NCI-H2107 (cell line): Measurements from ENCODE around the gene SHC4.
"Not testable (repeated sequence)": the region's sequence is repeated elsewhere in the genome, so short reads cannot be mapped to it uniquely, and the experiment has no call there.

Experiments used
- DNase-seq: peaks from one replicate; lab custom pipeline; 2025; lab: John Stamatoyannopoulos, UW

SHC4 gene

DNA sequence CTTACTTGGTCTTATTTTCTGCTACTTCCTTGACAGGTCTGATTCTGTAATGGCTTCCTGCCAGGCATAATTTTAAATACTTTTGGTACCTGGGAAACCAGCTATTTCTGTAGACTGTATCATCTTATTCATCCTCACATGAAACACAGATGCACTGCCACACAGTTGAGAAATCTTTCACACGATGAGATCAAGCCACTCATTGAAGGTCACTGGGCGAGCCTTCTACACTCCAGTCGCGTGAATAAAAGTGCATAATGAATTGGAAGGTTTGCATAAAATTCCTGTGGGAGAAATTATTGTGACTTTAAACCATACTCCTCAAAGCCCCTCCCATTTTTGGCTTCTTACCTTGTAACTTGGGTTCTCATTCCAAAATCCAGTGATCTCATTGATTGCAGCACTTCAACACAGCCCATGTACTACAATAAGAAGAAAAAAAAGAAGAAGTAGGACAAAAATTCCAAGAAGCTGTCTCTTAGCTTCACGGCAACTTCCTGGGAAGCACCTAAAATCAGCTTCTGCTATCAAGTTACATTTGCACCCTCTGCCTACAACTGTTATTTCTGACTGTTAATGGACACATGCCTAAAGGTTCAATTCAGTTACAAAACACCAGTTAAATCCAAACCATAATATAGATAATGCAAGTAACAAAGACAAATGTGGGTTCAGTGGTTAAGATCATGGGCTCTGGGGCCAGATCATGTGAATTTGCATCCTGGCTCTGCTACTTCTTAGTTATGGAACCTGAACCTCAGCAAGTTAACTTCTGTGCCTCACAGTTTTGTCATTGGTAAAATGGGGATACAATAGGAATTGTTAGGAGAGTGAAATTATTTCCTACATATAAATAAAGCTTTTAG, 39.0 kb downstream of the SHC4 start:
- DNase-seq: no peak

DNA sequence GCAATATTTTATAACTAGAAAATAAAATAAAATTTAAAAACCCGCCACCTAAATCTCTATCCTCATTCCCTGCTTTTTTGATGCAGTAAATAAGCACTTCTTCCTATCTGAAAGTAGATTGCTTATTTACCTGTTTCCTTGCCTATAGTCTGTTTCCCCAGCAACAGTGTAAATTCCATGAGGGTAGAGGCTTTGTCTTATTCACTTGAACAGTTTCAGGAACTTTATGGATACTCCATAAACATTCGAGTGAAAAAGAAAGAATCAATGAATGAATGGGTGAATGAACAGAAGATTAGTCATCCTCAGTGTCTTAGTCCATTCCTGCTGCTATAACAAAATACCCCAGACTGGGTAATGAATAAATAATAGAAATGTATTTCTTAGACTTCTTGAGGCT, 41.7 kb downstream of the SHC4 start:
- DNase-seq: no peak

DNA sequence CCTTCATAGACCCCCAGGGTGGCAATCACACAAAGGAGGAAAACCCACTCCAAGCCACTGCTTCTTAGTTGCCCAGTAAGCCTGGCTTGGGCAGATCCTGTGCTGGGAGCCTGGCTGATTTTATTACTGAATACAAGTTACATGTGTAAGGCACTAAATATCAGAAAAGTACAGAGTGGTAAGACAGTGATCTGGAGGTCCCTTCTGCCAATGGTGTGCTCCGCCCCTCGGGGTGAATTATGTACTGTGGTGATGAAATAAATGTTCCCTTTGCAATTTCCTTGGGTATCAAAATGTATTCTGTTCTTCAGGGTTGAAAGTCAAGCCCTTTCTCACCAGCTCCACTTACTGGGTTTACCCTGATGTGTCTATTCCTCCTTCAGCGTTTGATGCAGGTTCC, 47.0 kb downstream of the SHC4 start:
- DNase-seq: no peak

DNA sequence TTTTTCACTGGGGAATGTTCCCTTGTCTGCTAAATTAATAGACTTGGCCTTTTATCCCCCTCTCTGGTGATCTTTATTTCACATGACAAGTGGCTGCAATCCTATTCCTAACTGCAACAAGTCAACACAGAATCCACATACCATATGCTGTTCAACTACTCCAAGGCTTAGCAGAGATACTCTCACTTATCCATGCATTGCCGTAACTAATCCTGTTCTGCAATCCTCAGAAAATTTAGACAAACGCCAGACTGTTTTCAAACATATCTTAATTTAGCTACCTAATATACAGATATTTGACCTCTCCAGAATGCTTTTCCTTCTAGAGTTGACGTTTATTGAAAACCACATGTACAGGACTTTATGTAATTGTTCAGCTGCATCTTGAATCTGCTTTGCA, 47.9 kb downstream of the SHC4 start:
- no peak for DNase-seq

DNA sequence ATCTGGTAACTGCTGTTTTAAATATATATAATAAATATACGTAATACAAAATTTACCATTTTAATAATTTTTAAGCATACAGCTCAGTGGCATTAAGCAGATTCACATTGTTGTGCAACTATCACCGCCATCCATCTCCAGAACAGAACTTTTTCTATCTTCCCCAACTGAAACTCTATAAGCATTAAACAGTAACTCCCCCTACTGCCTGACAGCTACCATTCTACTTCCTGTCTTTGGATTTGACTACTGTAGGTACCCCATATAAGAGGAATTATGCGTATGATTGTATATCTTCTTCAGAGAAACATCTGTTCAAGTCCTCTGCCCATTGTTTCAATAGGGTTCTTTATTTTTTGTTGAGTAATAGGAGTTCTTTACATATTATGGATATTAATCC, 49.0 kb downstream of the SHC4 start:
- DNase-seq: no peak

DNA sequence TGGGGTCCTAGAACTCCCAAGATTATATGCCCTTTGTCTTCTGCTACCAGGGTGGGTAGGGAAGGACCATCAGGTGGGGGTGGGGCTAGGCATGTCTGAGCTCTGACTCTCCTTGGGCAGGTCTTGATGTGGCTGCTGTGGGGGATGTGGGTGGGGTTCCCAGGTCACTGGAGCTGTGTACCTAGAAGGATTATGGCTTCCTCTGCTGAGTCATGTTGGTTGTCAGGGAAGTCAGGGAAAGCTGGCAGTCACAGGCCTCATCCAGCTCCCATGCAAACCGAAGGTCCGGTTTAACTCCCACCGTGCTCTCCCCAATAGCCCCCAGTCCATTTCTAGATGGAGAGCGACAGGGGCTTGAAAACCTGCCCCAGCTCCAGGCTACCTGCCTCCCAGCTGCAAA, 50.6 kb downstream of the SHC4 start:
- DNase-seq: no peak

DNA sequence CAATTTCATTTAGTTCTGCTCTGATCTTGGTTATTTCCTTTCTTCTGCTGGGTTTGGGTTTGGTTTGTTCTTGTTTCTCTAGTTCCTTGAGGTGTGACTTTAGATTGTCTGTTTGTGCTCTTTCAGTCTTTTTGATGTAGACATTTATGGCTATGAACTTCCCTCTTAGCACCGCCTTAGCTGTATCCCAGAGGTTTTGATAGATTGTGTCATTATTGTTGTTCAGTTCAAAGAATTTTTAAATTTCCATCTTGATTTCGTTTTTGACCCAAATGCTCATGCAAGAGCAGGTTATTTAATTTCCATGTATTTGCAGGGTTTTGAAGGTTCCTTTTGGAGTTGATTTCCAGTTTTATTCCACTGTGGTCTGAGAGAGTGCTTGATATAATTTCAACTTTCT, 53.2 kb downstream of the SHC4 start:
- DNase-seq: not testable (repeated sequence)

DNA sequence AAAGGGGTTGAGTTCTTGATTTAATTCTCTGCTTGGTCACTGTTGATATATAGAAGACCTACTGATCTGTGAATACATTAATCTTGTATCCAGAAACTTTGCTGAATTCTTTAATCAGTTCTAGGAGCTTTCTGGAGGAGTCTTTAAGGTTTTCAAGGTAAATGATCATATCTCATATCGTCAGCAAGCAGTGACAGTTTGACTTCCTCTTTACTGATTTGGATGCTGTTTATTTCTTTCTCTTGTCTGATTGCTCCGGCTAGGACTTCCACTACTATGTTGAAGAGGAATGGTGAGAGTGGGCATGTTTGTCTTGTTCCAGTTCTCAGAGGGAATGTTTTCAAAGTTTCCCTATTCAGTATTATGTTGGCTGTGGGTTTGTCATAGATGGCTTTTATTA, 54.4 kb downstream of the SHC4 start:
- DNase-seq: not testable (repeated sequence)

DNA sequence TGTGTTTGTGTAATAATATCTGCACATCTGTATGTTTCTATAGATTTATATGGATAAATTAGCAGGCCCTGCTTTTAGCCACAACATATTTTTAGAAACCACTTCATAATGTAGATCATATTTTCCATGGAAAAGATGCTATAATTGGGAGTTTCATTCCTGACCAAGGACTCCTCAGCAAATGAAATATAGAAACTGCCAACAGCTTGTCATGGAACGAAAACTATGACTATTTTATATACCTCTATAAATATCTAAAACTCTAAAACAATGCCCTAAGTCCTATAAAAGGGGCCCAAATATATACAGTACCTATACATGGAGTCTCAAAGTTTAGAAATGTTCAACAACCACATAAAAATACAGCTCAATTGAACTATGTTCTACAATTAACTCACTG, 57.9 kb downstream of the SHC4 start:
- DNase-seq: no peak

DNA sequence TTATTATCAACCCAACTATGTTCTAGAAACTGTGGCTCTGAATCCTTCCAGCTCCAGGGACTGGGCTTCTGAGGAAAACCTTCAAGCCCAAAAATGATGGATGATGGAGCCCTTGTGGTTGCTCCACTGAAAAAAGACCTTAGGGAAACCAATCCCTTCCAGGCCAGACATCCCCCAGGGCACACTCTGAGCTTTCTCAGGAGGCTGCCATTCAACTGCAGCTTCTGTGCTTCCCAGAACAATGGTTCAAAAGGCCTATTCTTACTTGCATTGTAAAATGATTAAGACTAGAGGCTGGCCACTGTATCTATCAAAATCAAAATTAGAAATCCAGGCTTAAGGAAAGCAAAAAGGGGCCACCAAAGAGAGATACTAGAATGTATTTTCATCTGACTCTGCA, 58.5 kb downstream of the SHC4 start:
- no peak for DNase-seq

DNA sequence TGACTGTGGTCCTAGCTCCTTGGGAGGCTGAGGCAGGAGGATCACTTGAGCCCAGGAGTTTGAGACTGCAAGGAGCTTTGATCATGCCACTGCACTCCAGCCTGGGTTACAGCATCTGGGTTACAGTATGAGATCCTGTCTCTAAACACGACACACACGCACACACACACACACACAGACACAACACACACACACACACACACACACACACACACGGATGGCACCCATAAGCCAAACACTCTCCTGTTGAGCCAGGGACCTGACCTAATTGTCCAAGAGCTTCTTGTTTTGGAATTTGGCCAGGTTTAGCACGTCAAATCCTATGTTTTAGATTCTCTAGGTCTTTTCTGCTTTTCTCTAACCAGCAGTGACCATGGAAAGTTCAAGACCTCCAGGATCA, 59.0 kb downstream of the SHC4 start:
- DNase-seq: no peak

DNA sequence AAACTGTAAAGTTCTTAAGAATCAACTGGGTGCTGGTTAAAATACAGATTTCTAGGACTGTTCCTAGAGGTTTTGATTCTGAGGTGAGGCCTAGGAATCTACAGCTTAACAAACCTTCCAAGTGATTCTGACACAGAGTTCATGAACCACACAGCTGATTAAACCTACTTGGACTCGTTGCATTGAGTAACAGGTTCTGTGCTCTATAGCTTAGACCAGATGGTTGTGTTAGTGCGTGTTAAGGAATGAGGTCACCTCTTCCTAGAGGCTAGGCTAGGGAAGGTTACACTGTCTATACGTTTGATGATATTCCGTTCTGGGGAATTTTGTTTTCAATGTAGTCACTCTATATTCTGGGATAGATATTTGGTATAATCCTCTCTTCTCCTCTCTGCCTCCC, 63.9 kb downstream of the SHC4 start:
- DNase-seq: no peak

DNA sequence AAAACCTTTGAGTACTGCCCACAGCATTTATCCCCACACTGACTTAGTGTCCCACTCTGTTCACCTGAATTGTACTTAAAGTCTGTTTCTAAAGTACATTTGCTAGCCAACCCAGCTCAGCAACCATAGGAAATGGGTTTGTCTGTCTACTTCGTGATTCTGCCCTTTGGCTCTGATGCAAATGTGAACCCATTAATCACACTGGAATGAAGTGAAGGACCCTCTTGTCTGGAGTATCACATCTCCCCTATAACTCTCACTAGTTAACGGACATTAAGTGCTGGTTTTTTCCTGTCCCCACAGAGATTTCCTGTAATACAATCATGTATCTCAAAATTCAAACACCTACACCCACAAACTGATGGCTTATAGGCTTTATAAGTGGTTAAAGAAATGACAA, 65.3 kb downstream of the SHC4 start:
- no peak for DNase-seq

DNA sequence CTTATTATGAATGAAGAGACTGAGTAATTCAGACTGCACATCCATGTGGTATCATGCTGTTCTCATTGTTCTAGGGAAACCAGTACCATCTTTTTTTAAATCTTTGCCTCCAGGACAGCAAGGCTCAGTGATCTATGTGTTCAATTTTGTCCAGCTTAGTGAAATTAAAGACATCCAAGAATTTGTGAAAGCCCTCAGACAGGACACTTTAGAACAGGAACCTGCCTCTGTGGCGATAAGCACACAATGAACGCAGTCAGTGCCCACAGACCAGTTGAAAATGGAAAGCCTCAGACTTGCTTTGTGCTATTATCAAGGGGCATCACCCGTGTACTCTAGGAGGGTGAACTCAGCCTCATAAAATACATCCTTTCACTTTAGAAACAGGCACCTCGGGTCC, 65.7 kb downstream of the SHC4 start:
- no peak for DNase-seq

DNA sequence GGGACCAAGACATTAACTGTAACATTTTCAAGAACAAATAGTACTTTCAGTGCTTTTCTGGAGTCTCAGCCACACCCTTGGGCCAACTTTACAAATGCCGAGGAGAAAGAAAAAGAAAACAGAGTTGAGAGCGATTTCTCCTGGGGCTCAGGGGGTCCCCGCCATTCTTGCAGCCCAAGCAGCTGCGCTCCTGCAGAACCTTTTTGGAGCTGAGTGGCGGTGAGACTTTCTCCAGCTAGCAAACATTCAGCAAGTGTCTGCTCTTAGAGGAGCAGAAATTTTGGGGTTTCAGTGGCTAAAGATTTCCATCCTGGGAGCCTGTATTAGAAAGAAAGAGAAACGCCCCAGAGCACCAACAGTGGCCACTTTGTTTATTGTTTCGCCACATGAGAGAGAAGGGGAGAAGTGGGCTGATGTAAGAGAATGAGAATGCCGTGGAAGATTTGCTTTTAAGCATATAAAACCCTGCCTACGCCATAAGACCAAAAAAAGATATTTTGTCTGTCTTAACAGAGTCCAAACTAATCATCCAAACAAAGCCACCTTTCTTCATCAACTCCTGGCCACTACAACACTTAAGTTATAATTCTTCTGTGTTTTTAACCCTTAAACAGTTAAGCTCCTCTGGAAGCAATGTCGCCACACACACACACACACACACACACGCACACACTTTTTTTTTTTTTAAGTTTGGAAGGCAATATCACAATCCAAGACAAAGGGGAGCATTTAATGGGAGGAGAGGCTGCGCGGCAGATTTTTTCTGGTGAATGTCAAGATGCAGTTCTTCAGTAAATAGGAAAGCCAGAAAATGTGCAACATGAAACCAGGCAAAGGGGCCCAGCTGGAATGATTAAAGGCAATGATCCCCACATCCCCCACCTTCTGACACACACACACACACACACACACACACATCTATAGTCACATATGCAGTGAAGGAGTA, 66.6 kb downstream of the SHC4 start:
- no peak for DNase-seq

DNA sequence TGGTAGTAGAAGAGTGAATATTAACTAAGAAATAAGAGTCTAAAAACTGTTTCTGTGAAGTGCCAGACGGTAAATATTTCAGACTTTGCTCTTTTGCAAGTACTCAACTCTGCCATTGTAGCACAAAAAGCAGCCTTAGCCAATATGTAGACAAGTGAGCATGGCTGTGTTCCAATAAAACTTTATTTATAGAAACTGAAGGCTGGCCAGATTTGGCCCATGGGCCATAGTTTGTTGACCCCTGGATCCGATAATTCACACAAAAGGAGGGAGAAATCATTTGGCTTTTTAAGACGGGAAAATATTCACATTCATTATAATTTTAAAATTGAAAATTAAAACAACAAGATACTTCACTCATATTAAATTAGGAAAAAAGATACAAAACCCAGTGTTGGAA, 70.4 kb downstream of the SHC4 start:
- no peak for DNase-seq

DNA sequence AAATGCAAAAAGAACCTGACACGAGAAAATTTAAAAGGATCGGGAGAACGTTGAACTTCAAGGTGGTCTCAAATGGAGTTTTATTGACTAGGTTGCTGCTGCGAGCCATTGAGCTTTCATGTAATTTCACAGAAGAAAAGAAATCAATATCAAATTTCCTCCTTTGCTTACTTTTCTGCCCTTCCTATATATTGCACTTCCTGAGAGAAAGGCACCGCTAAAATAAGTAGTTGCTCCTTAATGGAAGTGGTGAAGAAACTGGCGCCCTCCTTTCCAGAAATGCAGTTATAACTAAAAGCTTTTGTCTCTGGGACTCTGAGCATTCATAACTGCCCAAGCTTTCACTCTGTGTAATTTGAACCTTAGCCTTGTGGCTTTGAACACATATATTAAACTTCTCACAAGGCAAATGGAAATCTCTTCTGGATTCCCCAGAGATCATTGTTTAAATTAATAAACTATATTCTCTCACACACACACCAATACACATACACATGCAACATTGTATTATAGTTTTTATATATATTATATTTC, 72.4 kb downstream of the SHC4 start:
- no peak for DNase-seq

DNA sequence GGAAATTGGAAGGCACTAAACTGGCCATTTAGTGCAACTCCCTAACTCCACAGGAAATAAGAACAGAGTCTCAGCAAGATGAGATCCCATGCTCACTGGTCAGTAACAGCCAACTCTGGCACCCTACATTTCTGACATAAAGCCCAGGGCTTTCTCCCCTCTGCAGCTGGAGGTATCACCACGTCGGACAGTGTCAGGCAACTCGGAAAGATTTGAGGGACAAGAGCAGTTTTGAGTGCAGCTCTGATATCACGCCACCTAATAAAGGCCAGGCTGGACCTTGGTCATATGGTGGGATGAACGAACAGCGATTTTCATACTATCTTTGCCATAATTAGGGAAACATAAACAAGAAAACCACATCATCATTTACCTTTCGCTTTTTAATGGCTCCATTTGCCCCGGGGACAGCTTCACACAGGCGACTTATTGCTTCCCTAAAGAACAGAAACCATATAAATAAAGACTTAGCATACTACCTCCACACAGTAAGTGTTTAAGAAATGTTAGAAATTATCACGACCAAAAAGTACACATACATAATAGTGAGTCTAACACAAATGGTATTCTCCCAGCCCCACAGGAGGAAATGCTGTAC, 73.2 kb downstream of the SHC4 start:
- no peak for DNase-seq

DNA sequence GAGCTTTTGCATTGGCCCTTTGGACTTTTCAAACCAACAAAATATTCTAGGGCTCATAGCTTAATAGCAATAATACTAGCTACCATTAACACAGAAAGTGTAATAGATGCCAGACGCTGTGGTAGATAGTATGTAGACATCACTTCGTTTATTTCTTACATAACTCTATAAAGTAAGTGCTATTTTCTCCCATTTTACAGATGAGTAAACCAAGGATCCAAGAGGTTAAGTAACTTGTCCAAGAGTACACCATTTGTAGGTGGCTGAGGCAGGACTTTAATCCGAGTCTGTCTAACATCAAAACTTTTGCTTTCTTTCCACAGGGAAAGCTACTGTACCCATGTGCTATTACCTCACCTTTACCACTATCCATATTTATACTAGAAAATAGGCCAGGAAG, 73.8 kb downstream of the SHC4 start:
- DNase-seq: no peak

DNA sequence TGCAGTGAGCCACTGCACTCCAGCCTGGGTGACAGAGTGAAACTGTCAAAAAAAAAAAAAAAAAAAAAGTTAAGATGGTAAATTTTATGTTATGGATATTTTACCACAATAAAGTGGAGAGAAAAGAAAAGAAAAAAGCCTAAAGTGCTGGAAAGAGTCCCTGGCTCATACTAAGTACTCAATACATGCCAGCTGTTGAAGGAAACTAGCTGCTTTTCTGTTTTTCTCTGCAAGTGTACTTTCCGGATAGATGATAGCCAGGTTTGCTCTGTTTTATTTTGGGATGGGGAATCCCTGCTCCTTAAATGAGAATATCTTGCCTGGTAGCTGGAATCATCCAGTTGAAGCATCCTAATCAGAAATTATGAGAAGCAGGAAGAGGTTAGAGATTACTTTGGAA, 74.9 kb downstream of the SHC4 start:
- DNase-seq: no peak

DNA sequence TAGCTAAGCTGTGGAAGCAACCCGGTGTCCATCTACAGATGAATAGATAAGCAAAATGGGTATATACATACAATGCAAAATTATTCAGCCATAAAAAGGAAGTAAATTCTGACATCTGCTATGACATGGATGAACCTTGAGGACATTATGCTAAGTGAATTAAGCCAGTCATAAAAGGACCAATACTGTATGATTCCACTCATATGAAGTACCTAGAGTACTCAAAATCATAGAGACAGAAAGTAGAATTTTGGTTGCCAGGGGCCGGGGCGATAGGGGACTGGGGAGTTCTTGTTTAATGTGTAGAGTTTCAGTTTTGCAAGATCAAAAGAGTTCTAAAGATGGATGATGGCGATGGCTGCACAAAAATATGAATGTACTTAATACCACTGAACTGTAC, 75.5 kb downstream of the SHC4 start:
- DNase-seq: no peak

DNA sequence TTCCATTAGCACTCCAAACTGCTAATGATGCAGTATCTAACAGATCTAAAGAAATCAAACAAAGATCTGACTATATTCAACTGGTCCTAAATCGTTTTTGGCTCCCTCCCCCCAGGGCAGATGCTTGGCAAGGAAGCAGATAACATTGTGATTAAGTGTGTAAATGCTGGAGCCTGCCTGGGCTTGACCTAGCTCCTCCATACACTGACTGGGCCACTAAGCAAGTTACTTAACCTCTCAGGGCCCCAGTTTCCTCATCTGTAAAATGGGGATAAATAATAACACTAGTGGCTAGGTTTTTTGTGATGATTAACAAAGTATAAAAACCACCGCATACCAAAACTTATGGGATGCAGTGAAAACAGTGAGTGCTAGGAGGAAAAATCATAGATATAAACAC, 76.6 kb downstream of the SHC4 start:
- no peak for DNase-seq

DNA sequence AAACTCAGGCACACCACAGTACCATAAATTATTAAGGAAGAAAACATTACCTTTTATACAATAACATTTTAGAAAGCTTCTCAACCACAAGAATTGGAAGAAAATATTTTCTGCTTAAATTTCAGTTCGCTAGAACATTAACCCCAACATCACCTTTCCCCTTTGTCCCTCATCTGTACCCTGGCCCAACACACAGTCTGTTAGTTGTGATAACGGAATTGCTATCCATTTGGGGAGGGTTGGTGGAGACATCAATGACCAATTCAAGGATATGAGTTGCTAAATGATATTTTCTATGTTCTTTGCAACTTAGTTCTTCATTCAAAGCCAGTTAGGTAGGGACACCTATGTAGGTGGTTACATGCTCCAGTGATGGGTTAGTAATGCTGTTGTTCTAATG, 80.0 kb downstream of the SHC4 start:
- no peak for DNase-seq
